GM19099 (cell line): ENCODE results near the gene ETS2.

Source experiments
- POLR2A ChIP-seq: IDR thresholded peaks from 3 replicates; pipeline ENCODE4 v1.6.1; 2011; ENCODE audit warnings: low read depth; ENCODE audit not compliant: insufficient read length; ENCODE audit errors: extremely low read depth

ETS2 gene

GRCh38 chr21:38773099-38774061 lies 32.3 kb upstream of the ETS2 start:
- TF ChIP-seq POLR2A: no peak

GRCh38 chr21:38774152-38774551 lies 31.6 kb upstream of the ETS2 start:
- no peak for TF ChIP-seq POLR2A

- TF ChIP-seq POLR2A: no peak
Observed at GRCh38 chr21:38774586-38775285, 31.0 kb upstream of the ETS2 start.

GRCh38 chr21:38775733-38776132 lies 30.0 kb upstream of the ETS2 start:
- no peak for TF ChIP-seq POLR2A

GRCh38 chr21:38777015-38777414 lies 28.7 kb upstream of the ETS2 start:
- TF ChIP-seq POLR2A: no peak

- TF ChIP-seq POLR2A: no peak
Observed at GRCh38 chr21:38777531-38777930, 28.2 kb upstream of the ETS2 start.

- no peak for TF ChIP-seq POLR2A
Observed at GRCh38 chr21:38780879-38781278, 24.9 kb upstream of the ETS2 start.

- TF ChIP-seq POLR2A: no peak
Observed at GRCh38 chr21:38784458-38785266, 21.1 kb upstream of the ETS2 start.

GRCh38 chr21:38785483-38785882 lies 20.2 kb upstream of the ETS2 start:
- TF ChIP-seq POLR2A: no peak

GRCh38 chr21:38787016-38787415 lies 18.7 kb upstream of the ETS2 start:
- TF ChIP-seq POLR2A: no peak

GRCh38 chr21:38787461-38788274 lies 18.1 kb upstream of the ETS2 start:
- no peak for TF ChIP-seq POLR2A

- no peak for TF ChIP-seq POLR2A
Observed at GRCh38 chr21:38788275-38788905, 17.3 kb upstream of the ETS2 start.

GRCh38 chr21:38789275-38789674 lies 16.5 kb upstream of the ETS2 start:
- TF ChIP-seq POLR2A: no peak

GRCh38 chr21:38790059-38790458 lies 15.7 kb upstream of the ETS2 start:
- no peak for TF ChIP-seq POLR2A
